ENCODE data around the gene SGIP1.
A peak's percentile ranks its signal among the peaks of the same experiment; 100 is the strongest.
"Not testable (repeated sequence)": the region's sequence is repeated elsewhere in the genome, so short reads cannot be mapped to it uniquely, and the experiment has no call there.

Gene SGIP1

GRCh38 chr1:66734531-66734930 lies 200.6 kb downstream of the SGIP1 start:
- DNase-seq = not testable (repeated sequence)

- DNase-seq = no peak
Observed at GRCh38 chr1:66737836-66738235, 203.9 kb downstream of the SGIP1 start.

GRCh38 chr1:66739401-66740157 lies 205.6 kb downstream of the SGIP1 start:
- DNase-seq = no peak

- DNase-seq = no peak
Observed at GRCh38 chr1:66745451-66745850, 211.5 kb downstream of the SGIP1 start.

GRCh38 chr1:66747501-66747900 lies 213.5 kb downstream of the SGIP1 start:
- DNase-seq = no peak

- no peak for DNase-seq
Observed at GRCh38 chr1:66750577-66750976, 216.6 kb downstream of the SGIP1 start.

- DNase-seq = no peak
Observed at GRCh38 chr1:66751160-66751559, 217.2 kb downstream of the SGIP1 start.

- DNase-seq = no peak
Observed at GRCh38 chr1:66752000-66752592, 218.1 kb downstream of the SGIP1 start, which contains the start of gene DYNLT5. DYNLT5 (plus strand) TSS chr1:66752459; CDS start chr1:66754659, 2,200 bp downstream.

- no peak for DNase-seq
Observed at GRCh38 chr1:66752671-66753371, 218.9 kb downstream of the SGIP1 start.

- DNase-seq = no peak
Observed at GRCh38 chr1:66757722-66758240, 223.8 kb downstream of the SGIP1 start.

- DNase-seq = no peak
Observed at GRCh38 chr1:66758241-66758755, 224.3 kb downstream of the SGIP1 start.

GRCh38 chr1:66760506-66760905 lies 226.6 kb downstream of the SGIP1 start:
- DNase-seq = no peak

- DNase-seq = no peak
Observed at GRCh38 chr1:66761221-66761620, 227.3 kb downstream of the SGIP1 start.

GRCh38 chr1:66764994-66765578 lies 231.1 kb downstream of the SGIP1 start:
- peak; percentile 64 for DNase-seq

GRCh38 chr1:66767626-66768025 lies 233.7 kb downstream of the SGIP1 start:
- DNase-seq = no peak

- no peak for DNase-seq
Observed at GRCh38 chr1:66768965-66769364, 235.0 kb downstream of the SGIP1 start.

- DNase-seq = peak; percentile 46
Observed at GRCh38 chr1:66769512-66770229, 235.7 kb downstream of the SGIP1 start.

- no peak for DNase-seq
Observed at GRCh38 chr1:66770240-66770639, 236.3 kb downstream of the SGIP1 start.

- DNase-seq = no peak
Observed at GRCh38 chr1:66770694-66771093, 236.7 kb downstream of the SGIP1 start.

GRCh38 chr1:66773227-66773626 lies 239.3 kb downstream of the SGIP1 start:
- no peak for DNase-seq

GRCh38 chr1:66774438-66774837 lies 240.5 kb downstream of the SGIP1 start:
- DNase-seq = no peak

- DNase-seq = no peak
Observed at GRCh38 chr1:66775646-66776045, 241.7 kb downstream of the SGIP1 start.
